Neural progenitor cell (in vitro differentiated cells): ENCODE data around the gene NTHL1. TPM values are rescaled to one million over a fixed set of nuclear protein-coding genes. Genes with fewer than 3 reads are reported as not detected.
"Not testable (repeated sequence)": the region's sequence is repeated elsewhere in the genome, so short reads cannot be mapped to it uniquely, and the experiment has no call there.

Source experiments
- DNase-seq: peaks from one replicate; pipeline ENCODE4 v3.0.0-alpha.2; 2016; ENCODE audit warnings: low spot score
- H2AFZ ChIP-seq: fragments of 200-600 bp; sonication (generic); replicated peaks from 2 replicates; pipeline ENCODE4 v1.6.1; 2016; ENCODE audit warnings: antibody characterized with exemption
- H3F3A ChIP-seq: fragments of 200-600 bp; sonication (generic); 2 replicates; pipeline ENCODE4 v1.6.1; 2016; ENCODE audit warnings: antibody characterized with exemption, low read depth
- H3K27ac ChIP-seq: fragments of 200-600 bp; sonication (generic); 2 replicates; pipeline ENCODE4 v1.5.1; 2016; ENCODE audit warnings: mild to moderate bottlenecking
- H3K27me3 ChIP-seq: fragments of 200-600 bp; sonication (generic); 2 replicates; pipeline ENCODE4 v1.6.1; 2016; ENCODE audit warnings: mild to moderate bottlenecking, moderate library complexity
- H3K36me3 ChIP-seq: fragments of 200-600 bp; sonication (generic); 2 replicates; pipeline ENCODE4 v1.5.1; 2016
- H3K4me1 ChIP-seq: fragments of 200-600 bp; sonication (generic); 2 replicates; pipeline ENCODE4 v1.6.1; 2016; ENCODE audit warnings: mixed run types
- H3K4me2 ChIP-seq: fragments of 200-600 bp; sonication (generic); 2 replicates; pipeline ENCODE4 v1.6.1; 2016
- H3K4me3 ChIP-seq: fragments of 200-600 bp; sonication (generic); 2 replicates; pipeline ENCODE4 v1.5.1; 2016
- H3K79me2 ChIP-seq: fragments of 200-600 bp; sonication (generic); 2 replicates; pipeline ENCODE4 v1.6.1; 2016; ENCODE audit warnings: low read depth
- H3K9ac ChIP-seq: fragments of 200-600 bp; sonication (generic); 2 replicates; pipeline ENCODE4 v1.6.1; 2016
- H3K9me3 ChIP-seq: fragments of 200-600 bp; sonication (generic); 2 replicates; pipeline ENCODE4 v1.5.1; 2016; ENCODE audit warnings: low read depth
- H4K20me1 ChIP-seq: fragments of 200-600 bp; sonication (generic); 2 replicates; pipeline ENCODE4 v1.6.1; 2016; ENCODE audit warnings: low read depth
- H3K27ac Mint-ChIP-seq: 3 replicates; pipeline ENCODE4 v1.8.0; 2021; ENCODE audit warnings: mixed read lengths
- H3K27me3 Mint-ChIP-seq: 2 replicates; pipeline ENCODE4 v1.8.0; 2022; ENCODE audit warnings: low read depth, mild to moderate bottlenecking, inconsistent platforms, moderate library complexity, mixed read lengths; ENCODE audit not compliant: insufficient read depth
- H3K36me3 Mint-ChIP-seq: 3 replicates; pipeline ENCODE4 v1.8.0; 2021; ENCODE audit warnings: mixed read lengths
- H3K4me1 Mint-ChIP-seq: 3 replicates; pipeline ENCODE4 v1.8.0; 2021; ENCODE audit warnings: mixed read lengths
- H3K4me3 Mint-ChIP-seq: 3 replicates; pipeline ENCODE4 v1.8.0; 2021; ENCODE audit warnings: mild to moderate bottlenecking, moderate library complexity, mixed read lengths
- H3K9me3 Mint-ChIP-seq: 3 replicates; pipeline ENCODE4 v1.8.0; 2020; ENCODE audit warnings: mixed read lengths
- EZH2 ChIP-seq: fragments of 200-600 bp; sonication (generic); IDR thresholded peaks from 2 replicates; pipeline ENCODE4 v1.6.1; 2017; ENCODE audit warnings: antibody characterized with exemption, mild to moderate bottlenecking, moderate library complexity
- EZH2phosphoT487 ChIP-seq: fragments of 200-600 bp; sonication (generic); IDR thresholded peaks from 2 replicates; pipeline ENCODE4 v1.6.1; 2017; ENCODE audit warnings: antibody characterized with exemption
- total RNA-seq: library from RNA; depleted of rRNA; stranded (reverse); fragments of >200 nt; gene quantifications from 2 replicates; pipeline ENCODE4 v1.2.3, GENCODE V29; 2015; ENCODE audit warnings: low replicate concordance
- TF ChIP-seq, protein P1 (sequence below): fragments of 200-600 bp; sonication (generic); IDR thresholded peaks from 2 replicates; pipeline ENCODE4 v1.5.1; 2017; ENCODE audit warnings: antibody characterized with exemption, mild to moderate bottlenecking

Gene NTHL1
- total RNA-seq, 1 donor from 2014 or later: 26.3 TPM

DNA sequence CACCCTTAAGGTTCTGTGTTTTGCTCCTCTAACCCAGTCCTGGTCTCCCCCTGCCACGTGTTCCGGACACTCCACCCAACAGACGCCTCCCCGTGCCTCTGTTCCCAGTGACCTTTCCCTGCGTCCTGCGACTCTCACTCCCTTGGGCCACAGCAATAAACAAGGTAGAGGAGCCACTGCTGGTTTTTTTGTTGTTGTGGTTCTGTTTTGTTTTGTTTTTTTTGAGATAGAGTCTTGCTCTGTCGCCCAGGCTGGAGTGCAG lies 31.8 kb downstream of the NTHL1 start:
- H3K27me3 ChIP-seq: peaks cover 49% of the 10 kb centered on the region
- no peaks in the 10 kb centered on the region for H3K36me3 ChIP-seq
- H4K20me1 ChIP-seq: no peaks in the 10 kb centered on the region
- no peaks in the 10 kb centered on the region for H3K9me3 ChIP-seq
- no peak overlapping the region for H2AFZ ChIP-seq
- TF ChIP-seq EZH2 (no peak), EZH2phosphoT487 (no peak)
- TF ChIP-seq, protein P1, sequence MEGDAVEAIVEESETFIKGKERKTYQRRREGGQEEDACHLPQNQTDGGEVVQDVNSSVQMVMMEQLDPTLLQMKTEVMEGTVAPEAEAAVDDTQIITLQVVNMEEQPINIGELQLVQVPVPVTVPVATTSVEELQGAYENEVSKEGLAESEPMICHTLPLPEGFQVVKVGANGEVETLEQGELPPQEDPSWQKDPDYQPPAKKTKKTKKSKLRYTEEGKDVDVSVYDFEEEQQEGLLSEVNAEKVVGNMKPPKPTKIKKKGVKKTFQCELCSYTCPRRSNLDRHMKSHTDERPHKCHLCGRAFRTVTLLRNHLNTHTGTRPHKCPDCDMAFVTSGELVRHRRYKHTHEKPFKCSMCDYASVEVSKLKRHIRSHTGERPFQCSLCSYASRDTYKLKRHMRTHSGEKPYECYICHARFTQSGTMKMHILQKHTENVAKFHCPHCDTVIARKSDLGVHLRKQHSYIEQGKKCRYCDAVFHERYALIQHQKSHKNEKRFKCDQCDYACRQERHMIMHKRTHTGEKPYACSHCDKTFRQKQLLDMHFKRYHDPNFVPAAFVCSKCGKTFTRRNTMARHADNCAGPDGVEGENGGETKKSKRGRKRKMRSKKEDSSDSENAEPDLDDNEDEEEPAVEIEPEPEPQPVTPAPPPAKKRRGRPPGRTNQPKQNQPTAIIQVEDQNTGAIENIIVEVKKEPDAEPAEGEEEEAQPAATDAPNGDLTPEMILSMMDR: no peak
- peaks cover 9% of the 10 kb centered on the region for H3K4me1 ChIP-seq
- no peak overlapping the region for H3K4me2 ChIP-seq
- no peaks in the 10 kb centered on the region for H3K79me2 ChIP-seq
- peaks cover 4% of the 10 kb centered on the region for H3K4me1 Mint-ChIP-seq
- H3K9ac ChIP-seq: no peak overlapping the region
- H3K9me3 Mint-ChIP-seq: no peaks in the 10 kb centered on the region
- no peak overlapping the region for H3K4me3 ChIP-seq
- peaks cover 4% of the 10 kb centered on the region for H3F3A ChIP-seq
- H3K27me3 Mint-ChIP-seq: peaks cover 19% of the 10 kb centered on the region
- no peak overlapping the region for H3K27ac ChIP-seq
- no peaks in the 10 kb centered on the region for H3K36me3 Mint-ChIP-seq
- H3K27ac Mint-ChIP-seq: no peak overlapping the region
- DNase-seq: no peak
- no peak overlapping the region for H3K4me3 Mint-ChIP-seq

DNA sequence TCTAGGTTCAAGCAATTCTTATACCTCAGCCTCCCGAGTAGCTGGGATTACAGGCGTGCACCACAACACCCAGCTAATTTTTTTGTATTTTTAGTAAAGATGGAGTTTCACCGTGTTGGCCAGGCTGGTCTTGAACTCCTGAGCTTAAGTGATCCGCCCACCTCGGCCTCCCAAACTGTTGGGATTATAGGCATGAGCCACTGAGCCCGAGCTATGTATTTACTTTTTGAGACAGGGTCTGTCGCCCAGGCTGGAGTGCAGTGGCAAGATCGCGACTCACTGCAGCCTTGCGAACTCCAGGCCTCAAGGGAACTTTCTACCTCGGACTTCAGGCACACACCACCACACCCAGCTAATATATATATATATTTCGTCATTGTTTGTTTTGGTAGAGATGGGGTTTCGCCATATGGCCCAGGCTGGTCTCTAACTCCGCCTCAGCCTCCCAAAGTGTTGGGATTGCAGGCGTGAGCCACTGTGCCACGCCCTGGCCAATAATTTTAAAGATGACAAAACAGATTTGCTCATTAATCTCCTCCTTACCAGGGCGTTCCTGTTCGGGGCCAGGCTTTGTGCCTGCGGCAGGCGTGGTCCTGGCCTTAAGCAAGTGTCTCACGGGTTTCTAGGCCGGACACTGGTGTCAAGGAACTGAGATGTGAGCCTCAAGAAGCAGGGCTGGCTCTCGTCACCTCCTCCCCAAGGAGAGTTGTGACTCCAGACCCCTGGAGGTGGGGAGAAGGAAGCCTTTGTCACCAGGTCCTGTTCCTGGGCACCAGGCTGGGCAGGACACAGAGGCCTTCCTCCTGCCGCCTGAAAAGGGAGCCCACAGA lies 32.3 kb downstream of the NTHL1 start:
- Mint-ChIP-seq H3K27ac (no peak overlapping the region), H3K4me1 (peaks cover 2% of the 10 kb centered on the region), H3K9me3 (no peaks in the 10 kb centered on the region), H3K27me3 (peaks cover 14% of the 10 kb centered on the region), H3K4me3 (no peak overlapping the region), H3K36me3 (no peaks in the 10 kb centered on the region)
- Histone ChIP-seq H3K9ac (no peak overlapping the region), H3K79me2 (no peaks in the 10 kb centered on the region), H3K4me3 (no peak overlapping the region), H3K27me3 (peaks cover 44% of the 10 kb centered on the region), H3F3A (peaks cover 9% of the 10 kb centered on the region), H4K20me1 (no peaks in the 10 kb centered on the region), H2AFZ (no peak overlapping the region), H3K36me3 (no peaks in the 10 kb centered on the region), H3K4me2 (no peak overlapping the region), H3K27ac (no peak overlapping the region), H3K4me1 (peaks cover 6% of the 10 kb centered on the region), H3K9me3 (no peaks in the 10 kb centered on the region)
- TF ChIP-seq EZH2phosphoT487: no peak
- no peak for TF ChIP-seq EZH2
- TF ChIP-seq, protein P1: no peak
- no peak for DNase-seq

DNA sequence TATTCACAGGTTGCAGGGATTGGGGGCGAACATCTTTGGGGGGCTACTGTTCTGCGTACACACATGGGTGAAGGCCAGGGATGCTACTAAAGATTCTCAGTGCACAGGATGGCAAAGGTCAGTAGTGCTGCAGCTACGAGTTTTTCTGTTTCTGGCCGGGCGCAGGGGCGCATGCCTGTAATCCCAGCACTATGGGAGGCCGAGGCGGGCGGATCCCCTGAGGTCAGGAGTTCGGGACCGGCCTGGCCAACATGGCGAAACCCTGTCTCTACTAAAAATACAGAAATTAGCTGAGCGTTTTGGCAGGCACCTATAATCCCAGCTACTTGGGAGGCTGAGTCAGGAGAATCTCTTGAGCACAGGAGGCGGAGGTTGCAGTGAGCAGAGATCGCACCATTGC lies 34.1 kb downstream of the NTHL1 start:
- peaks cover 9% of the 10 kb centered on the region for H3K27me3 Mint-ChIP-seq
- no peak overlapping the region for H3K4me2 ChIP-seq
- H3K4me3 Mint-ChIP-seq: peak overlapping the region; percentile 18

DNA sequence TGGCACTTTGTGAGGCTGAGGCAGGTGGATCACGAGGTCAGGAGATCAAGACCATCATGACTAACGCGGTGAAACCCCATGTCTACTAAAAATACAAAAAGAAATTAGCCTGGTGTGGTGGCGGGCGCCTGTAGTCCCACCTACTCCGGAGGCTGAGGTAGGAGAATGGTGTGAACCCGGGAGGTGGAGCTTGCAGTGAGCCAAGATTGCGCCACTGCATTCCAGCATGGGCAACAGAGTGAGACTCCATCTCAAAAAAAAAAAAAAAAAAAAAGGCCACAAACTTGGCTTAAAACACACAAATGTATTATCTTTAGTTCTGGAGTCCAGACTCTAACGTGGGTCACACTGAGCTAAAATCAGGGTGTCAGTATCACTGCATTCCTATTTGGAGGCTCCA lies 35.9 kb downstream of the NTHL1 start:
- H3K27me3 Mint-ChIP-seq, H3K9me3 Mint-ChIP-seq: not testable (repeated sequence)

More for the DNA sequence above, 34.1 kb downstream of the NTHL1 start:
- no peak for DNase-seq
- Histone ChIP-seq H2AFZ (no peak overlapping the region), H3K36me3 (no peaks in the 10 kb centered on the region), H3K27me3 (peaks cover 26% of the 10 kb centered on the region), H3K4me3 (no peak overlapping the region), H3K79me2 (peaks cover 9% of the 10 kb centered on the region), H3K27ac (no peak overlapping the region), H4K20me1 (peaks cover 7% of the 10 kb centered on the region), H3K9ac (no peak overlapping the region), H3F3A (peaks cover 14% of the 10 kb centered on the region), H3K4me1 (peaks cover 5% of the 10 kb centered on the region), H3K9me3 (no peaks in the 10 kb centered on the region)
- TF ChIP-seq, protein P1: no peak
- Mint-ChIP-seq H3K27ac (no peak overlapping the region), H3K4me1 (peaks cover 11% of the 10 kb centered on the region), H3K9me3 (no peaks in the 10 kb centered on the region), H3K36me3 (peaks cover under 1% of the 10 kb centered on the region)

More for the DNA sequence above, 35.9 kb downstream of the NTHL1 start:
- peaks cover 20% of the 10 kb centered on the region for H3K4me1 Mint-ChIP-seq
- Histone ChIP-seq H4K20me1 (peaks cover 25% of the 10 kb centered on the region), H3K4me1 (peaks cover 12% of the 10 kb centered on the region), H3F3A (peaks cover 14% of the 10 kb centered on the region), H3K79me2 (peaks cover 27% of the 10 kb centered on the region)
- not testable (repeated sequence) for H3K9me3 ChIP-seq, H2AFZ ChIP-seq, H3K4me3 ChIP-seq, H3K4me2 ChIP-seq, H3K4me3 Mint-ChIP-seq, H3K27ac Mint-ChIP-seq, H3K27ac ChIP-seq, DNase-seq, H3K27me3 ChIP-seq, H3K36me3 ChIP-seq, H3K36me3 Mint-ChIP-seq, H3K9ac ChIP-seq
